Endothelial cell of hepatic sinusoid (primary cell): ENCODE data around the gene ICAM3.

ENCODE experiments used
- in situ Hi-C: cut with HindIII; loops from 2 replicates; pipeline ENCODE4 v1.10.0; 2017; ENCODE audit warnings: low sequenced_read_pairs

ICAM3 gene

GRCh38 chr19:10320602-10321416 lies 18.6 kb downstream of the ICAM3 start:
- in situ Hi-C loops, result no loop called here

- in situ Hi-C loops, result no loop called here
Observed at GRCh38 chr19:10318807-10319682, 20.4 kb downstream of the ICAM3 start.

GRCh38 chr19:10317857-10318462 lies 21.5 kb downstream of the ICAM3 start:
- in situ Hi-C loops, result no loop called here

- in situ Hi-C loops, result no loop called here
Observed at GRCh38 chr19:10317045-10317856, 22.2 kb downstream of the ICAM3 start.

GRCh38 chr19:10316229-10317044 lies 23.0 kb downstream of the ICAM3 start:
- in situ Hi-C loops, result no loop called here

- in situ Hi-C loops, result no loop called here
Observed at GRCh38 chr19:10315335-10316214, 23.8 kb downstream of the ICAM3 start, which contains the start of gene FDX2. Gene FDX2 (minus strand): TSS chr19:10316015. CDS start chr19:10315996, 19 bp downstream.

GRCh38 chr19:10309423-10309822 lies 30.0 kb downstream of the ICAM3 start, which contains the start of gene ZGLP1:
Gene ZGLP1 (minus strand): TSS chr19:10309815.
- in situ Hi-C loops, result no loop called here

- in situ Hi-C loops, result no loop called here
Observed at GRCh38 chr19:10306327-10306726, 33.1 kb downstream of the ICAM3 start.

GRCh38 chr19:10305139-10305806 lies 34.2 kb downstream of the ICAM3 start:
- in situ Hi-C loops, result no loop called here

- in situ Hi-C loops, result no loop called here
Observed at GRCh38 chr19:10299545-10300458, 39.6 kb downstream of the ICAM3 start.

GRCh38 chr19:10295847-10296591 lies 43.4 kb downstream of the ICAM3 start:
- in situ Hi-C loops, result no loop called here

GRCh38 chr19:10295305-10295846 lies 44.0 kb downstream of the ICAM3 start:
- in situ Hi-C loops, result no loop called here

GRCh38 chr19:10294368-10294697 lies 45.1 kb downstream of the ICAM3 start:
- in situ Hi-C loops, result no loop called here

- in situ Hi-C loops, result no loop called here
Observed at GRCh38 chr19:10293637-10294367, 45.6 kb downstream of the ICAM3 start.

GRCh38 chr19:10292789-10293636 lies 46.4 kb downstream of the ICAM3 start:
- in situ Hi-C loops, result no loop called here
